Measurements from ENCODE around the gene MRTFA. TPM values are rescaled to one million over a fixed set of nuclear protein-coding genes. Genes with fewer than 3 reads are reported as not detected.

MRTFA gene
- total RNA-seq, 1 experiment from 2014 or later: 28.0 TPM

DNA sequence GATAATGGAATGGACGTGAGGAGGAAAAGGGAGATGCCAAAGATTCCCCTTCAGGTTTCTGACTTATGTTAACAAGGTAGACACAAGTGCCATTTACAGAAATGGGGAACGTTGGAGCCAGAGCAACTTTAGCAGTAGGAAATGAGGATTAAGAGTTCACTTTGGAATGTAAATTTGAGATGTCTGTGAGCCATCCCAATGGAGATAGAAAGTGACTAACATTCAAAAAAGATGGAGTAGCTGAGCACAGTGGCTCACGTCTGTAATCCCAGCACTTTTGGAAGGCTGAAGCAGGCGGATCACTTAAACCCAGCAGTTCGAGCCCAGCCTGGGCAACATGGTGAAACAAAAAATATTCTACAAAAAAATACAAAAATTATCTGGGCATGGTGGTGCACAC is 19.9 kb downstream of the MRTFA start:
- ATAC-seq (no peak), DNase-seq (ENCODE audit: low read depth, low spot score) (no peak)
- no peak overlapping the region for H3K27ac ChIP-seq (ENCODE audit: low read depth, low read length)
- H3K9me2 ChIP-seq (ENCODE audit: insufficient read depth): no peaks in the 10 kb centered on the region
- ChIA-PET RAD21 (ENCODE audit: low non-redundant PET in 1 of 2, low total read pairs in 2 of 2, uncharacterized antibody in 2 of 2, unreplicated experiment in 2 of 2) (no interaction called here), CTCF (no interaction called here), POLR2A (interaction anchor here (0.5 kb wide), 1 partner anchor 837 kb away, joined by 3 read pairs; no protein-coding TSS in a partner anchor)
- TF ChIP-seq, protein P1, sequence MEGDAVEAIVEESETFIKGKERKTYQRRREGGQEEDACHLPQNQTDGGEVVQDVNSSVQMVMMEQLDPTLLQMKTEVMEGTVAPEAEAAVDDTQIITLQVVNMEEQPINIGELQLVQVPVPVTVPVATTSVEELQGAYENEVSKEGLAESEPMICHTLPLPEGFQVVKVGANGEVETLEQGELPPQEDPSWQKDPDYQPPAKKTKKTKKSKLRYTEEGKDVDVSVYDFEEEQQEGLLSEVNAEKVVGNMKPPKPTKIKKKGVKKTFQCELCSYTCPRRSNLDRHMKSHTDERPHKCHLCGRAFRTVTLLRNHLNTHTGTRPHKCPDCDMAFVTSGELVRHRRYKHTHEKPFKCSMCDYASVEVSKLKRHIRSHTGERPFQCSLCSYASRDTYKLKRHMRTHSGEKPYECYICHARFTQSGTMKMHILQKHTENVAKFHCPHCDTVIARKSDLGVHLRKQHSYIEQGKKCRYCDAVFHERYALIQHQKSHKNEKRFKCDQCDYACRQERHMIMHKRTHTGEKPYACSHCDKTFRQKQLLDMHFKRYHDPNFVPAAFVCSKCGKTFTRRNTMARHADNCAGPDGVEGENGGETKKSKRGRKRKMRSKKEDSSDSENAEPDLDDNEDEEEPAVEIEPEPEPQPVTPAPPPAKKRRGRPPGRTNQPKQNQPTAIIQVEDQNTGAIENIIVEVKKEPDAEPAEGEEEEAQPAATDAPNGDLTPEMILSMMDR (IDR thresholded peaks at IDR 0.05 in 2 of 3, conservative IDR thresholded peaks at IDR 0.05 in 1 of 3; ENCODE audit: borderline replicate concordance in 1 of 3, insufficient read depth in 1 of 3, low read depth in 2 of 3, low read length in 2 of 3): no peak
- TF ChIP-seq, protein P2, sequence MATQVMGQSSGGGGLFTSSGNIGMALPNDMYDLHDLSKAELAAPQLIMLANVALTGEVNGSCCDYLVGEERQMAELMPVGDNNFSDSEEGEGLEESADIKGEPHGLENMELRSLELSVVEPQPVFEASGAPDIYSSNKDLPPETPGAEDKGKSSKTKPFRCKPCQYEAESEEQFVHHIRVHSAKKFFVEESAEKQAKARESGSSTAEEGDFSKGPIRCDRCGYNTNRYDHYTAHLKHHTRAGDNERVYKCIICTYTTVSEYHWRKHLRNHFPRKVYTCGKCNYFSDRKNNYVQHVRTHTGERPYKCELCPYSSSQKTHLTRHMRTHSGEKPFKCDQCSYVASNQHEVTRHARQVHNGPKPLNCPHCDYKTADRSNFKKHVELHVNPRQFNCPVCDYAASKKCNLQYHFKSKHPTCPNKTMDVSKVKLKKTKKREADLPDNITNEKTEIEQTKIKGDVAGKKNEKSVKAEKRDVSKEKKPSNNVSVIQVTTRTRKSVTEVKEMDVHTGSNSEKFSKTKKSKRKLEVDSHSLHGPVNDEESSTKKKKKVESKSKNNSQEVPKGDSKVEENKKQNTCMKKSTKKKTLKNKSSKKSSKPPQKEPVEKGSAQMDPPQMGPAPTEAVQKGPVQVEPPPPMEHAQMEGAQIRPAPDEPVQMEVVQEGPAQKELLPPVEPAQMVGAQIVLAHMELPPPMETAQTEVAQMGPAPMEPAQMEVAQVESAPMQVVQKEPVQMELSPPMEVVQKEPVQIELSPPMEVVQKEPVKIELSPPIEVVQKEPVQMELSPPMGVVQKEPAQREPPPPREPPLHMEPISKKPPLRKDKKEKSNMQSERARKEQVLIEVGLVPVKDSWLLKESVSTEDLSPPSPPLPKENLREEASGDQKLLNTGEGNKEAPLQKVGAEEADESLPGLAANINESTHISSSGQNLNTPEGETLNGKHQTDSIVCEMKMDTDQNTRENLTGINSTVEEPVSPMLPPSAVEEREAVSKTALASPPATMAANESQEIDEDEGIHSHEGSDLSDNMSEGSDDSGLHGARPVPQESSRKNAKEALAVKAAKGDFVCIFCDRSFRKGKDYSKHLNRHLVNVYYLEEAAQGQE (IDR thresholded peaks at IDR 0.05; ENCODE audit: low read depth): no peak
- TF ChIP-seq POLR2AphosphoS5 (IDR thresholded peaks at IDR 0.05; ENCODE audit: low read depth, low read length) (no peak), JUND (IDR thresholded peaks at IDR 0.05) (no peak), YY1 (IDR thresholded peaks at IDR 0.05; ENCODE audit: extremely low read depth, insufficient replicate concordance, low read depth, low read length) (no peak), ZNF274 (IDR thresholded peaks at IDR 0.05; ENCODE audit: low read depth, low read length) (no peak), EZH2 (IDR thresholded peaks at IDR 0.05) (no peak), EGR1 (IDR thresholded peaks at IDR 0.05; ENCODE audit: low read depth) (no peak), FOSL1 (IDR thresholded peaks at IDR 0.05; ENCODE audit: low read depth) (no peak), CBX3 (IDR thresholded peaks at IDR 0.05; ENCODE audit: low read depth) (no peak), CEBPB (IDR thresholded peaks at IDR 0.05; ENCODE audit: low read depth) (no peak), ELF1 (IDR thresholded peaks at IDR 0.05; ENCODE audit: borderline replicate concordance, low read depth) (no peak)
- TF ChIP-seq, protein P3, sequence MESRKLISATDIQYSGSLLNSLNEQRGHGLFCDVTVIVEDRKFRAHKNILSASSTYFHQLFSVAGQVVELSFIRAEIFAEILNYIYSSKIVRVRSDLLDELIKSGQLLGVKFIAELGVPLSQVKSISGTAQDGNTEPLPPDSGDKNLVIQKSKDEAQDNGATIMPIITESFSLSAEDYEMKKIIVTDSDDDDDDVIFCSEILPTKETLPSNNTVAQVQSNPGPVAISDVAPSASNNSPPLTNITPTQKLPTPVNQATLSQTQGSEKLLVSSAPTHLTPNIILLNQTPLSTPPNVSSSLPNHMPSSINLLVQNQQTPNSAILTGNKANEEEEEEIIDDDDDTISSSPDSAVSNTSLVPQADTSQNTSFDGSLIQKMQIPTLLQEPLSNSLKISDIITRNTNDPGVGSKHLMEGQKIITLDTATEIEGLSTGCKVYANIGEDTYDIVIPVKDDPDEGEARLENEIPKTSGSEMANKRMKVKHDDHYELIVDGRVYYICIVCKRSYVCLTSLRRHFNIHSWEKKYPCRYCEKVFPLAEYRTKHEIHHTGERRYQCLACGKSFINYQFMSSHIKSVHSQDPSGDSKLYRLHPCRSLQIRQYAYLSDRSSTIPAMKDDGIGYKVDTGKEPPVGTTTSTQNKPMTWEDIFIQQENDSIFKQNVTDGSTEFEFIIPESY (IDR thresholded peaks at IDR 0.05; ENCODE audit: extremely low read depth, insufficient replicate concordance, low read length): no peak
- TF ChIP-seq, protein P4, sequence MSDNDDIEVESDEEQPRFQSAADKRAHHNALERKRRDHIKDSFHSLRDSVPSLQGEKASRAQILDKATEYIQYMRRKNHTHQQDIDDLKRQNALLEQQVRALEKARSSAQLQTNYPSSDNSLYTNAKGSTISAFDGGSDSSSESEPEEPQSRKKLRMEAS (IDR thresholded peaks at IDR 0.05): no peak
- intact Hi-C loops (cut with micrococcal nuclease): no loop called here
- peaks cover 63% of the 10 kb centered on the region for H3K79me2 ChIP-seq (ENCODE audit: insufficient read depth, low read length)
- no peaks in the 10 kb centered on the region for H3K36me3 ChIP-seq (ENCODE audit: control insufficient read depth in 1 of 2, insufficient read depth in 2 of 2, low read length in 2 of 2)
- peaks cover 13 to 24% of the 10 kb centered on the region in 2 experiments for H3K4me1 ChIP-seq (ENCODE audit: control insufficient read depth in 1 of 2, insufficient read depth in 2 of 2, low read length in 2 of 2)
- no peaks in the 10 kb centered on the region for H3K9me3 ChIP-seq (ENCODE audit: control insufficient read depth in 1 of 2, insufficient read depth in 1 of 2, low read depth in 1 of 2, low read length in 2 of 2)
- no peaks in the 10 kb centered on the region for H3K27me3 ChIP-seq (ENCODE audit: insufficient read depth, low read length)
- H2AFZ ChIP-seq (ENCODE audit: low read depth, low read length, poor library complexity, severe bottlenecking): no peak overlapping the region
- BruUV-seq (replicated peaks): no TSS peak
- no peak overlapping the region for H3K4me2 ChIP-seq (ENCODE audit: low read length)
- H3K9ac ChIP-seq (ENCODE audit: low read length): no peak overlapping the region
- H3K4me3 ChIP-seq (replicated peaks in 1 of 2; ENCODE audit: low read depth in 1 of 2, low read length in 2 of 2): no peak overlapping the region
- H4K20me1 ChIP-seq (ENCODE audit: insufficient read depth): no peaks in the 10 kb centered on the region
